Left colon (tissue), 2 donors: ENCODE measurements around the gene GABRB3. TPM values are rescaled to one million over a fixed set of nuclear protein-coding genes. Genes with fewer than 3 reads are reported as not detected.
"Not testable (repeated sequence)": the region's sequence is repeated elsewhere in the genome, so short reads cannot be mapped to it uniquely, and the experiment has no call there.

Experiments used
- ATAC-seq: fragments of 200-7000 bp; cut with Tn5 transposase; one replicate; pipeline ENCODE4 v1.9.1; 2020; ENCODE audit warnings: mild to moderate bottlenecking, moderate library complexity
- DNase-seq, 2 donors: peaks; one replicate each; pipeline ENCODE4 v3.0.0-alpha.2; 2020
- intact Hi-C, 2 donors: fragments of 100-400 bp; cut with DNase I in 1 of 2; cut with micrococcal nuclease in 1 of 2; formaldehyde crosslinking; loops; one replicate each; pipeline versions ENCODE4 v1.11.2 to v1.14.0; 2022; cut with DNase I, micrococcal nuclease
- total RNA-seq, 2 donors: library from RNA; stranded (reverse); fragmentation: NEBNext Ultra II Directional; extraction: Animal tissue kit (Norgen Biotek cat#: 25700); gene quantifications; one replicate each; pipeline ENCODE4 v1.2.1, GENCODE V29; 2021
- donor health status: DM: no; HTN: no; CAD: no.
- donor health status: DM: yes; HTN: yes; CAD: no.

GABRB3 gene
- total RNA-seq, 2 donors from 2014 or later = 2.5 to 5.5 TPM

DNA sequence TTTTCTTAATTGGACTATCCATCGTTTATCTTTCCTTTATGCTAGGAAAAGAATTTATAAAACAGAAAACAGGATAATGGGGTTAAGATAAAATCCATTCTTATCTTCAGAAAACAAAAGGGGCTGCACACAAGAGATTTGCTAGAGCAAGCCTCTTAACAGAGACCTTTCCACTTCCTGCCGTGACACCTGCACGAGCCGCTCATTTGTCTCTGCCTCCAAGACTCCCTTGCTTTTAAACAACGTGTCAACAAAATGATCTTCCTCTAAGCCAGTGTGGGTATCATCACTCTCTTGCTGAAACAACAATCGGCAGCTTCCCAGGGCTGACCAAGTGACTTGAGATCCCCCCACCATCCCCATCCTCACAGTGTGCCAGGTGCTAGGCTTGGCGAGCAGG is 33.1 kb downstream of the GABRB3 start:
- ATAC-seq (no peak), DNase-seq (no peak)
- intact Hi-C loops = no loop called here

DNA sequence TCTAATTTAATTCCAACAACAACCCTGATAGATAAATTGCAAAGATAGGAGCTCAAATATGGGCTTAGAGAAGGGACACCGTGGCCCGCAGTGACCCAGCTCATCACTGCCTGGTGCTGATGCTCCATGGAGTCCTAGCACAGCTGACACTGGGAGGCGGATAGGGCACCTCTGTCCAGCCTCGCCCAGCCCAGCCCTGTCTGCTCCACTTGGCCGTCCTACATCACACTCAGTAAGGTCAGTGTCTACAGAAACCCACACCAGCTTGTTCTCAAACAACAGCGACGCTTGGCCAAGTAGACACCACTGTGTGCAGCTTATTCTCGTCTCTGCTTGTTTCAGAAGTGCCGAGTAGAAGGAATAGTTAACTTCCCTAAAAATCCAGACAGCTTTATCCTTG is 33.9 kb downstream of the GABRB3 start:
- no peak for DNase-seq
- intact Hi-C loops = no loop called here
- ATAC-seq = no peak

DNA sequence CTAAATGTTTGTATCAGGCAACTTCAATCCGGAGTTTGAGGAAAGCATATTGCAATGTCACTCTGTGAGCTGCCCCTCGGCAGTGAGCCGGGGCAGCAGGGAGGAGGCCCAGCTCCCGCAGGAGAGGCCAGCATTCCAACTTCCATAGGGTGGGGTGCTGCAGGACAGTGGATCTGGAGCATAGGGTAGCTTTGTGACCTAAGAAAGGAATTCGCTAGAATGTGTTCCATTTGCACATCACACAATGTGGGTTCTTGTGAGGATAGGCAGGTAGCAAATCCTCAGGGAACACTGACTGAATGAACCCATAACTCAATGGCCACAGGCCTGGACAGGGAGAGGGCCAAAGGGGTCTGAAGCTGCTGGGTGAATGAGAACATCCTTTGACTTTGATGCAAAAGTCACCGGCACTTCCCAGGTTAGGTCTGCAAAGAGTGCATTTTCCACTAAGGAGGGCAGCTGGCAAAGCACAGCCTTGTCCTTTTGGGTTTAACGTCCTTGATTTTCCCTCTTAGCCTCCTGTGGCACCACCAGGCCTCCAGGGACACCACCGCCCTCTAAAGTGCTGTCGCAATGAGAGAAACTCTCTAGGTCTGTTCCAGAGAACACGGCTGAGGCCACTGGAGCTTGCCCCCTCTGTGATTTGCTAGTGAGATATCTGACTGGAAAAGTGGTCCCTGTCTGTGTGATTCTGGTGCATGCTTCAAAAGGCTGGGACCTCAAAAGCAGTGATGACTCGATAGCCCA is 36.2 kb downstream of the GABRB3 start:
- no peak for ATAC-seq
- intact Hi-C loops = no loop called here
- no peak for DNase-seq

DNA sequence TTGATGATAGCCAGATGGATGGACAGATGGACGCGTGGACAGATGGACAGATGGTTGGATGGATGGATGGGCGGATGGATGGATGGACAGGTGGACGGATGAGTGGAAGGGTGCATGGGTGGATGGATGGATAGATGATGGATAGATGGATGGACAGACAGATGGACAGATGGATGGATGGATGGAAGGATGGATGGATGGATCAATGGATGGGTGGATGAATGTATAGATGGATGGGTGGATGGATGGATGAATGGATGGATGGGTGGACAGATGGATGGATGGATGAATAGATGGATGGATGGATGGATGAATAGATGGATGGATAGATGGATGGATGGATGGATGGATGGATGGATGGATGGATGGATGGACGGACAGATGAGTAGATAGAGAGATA is 40.9 kb downstream of the GABRB3 start:
- no peak for ATAC-seq
- intact Hi-C loops = no loop called here
- DNase-seq = no peak

DNA sequence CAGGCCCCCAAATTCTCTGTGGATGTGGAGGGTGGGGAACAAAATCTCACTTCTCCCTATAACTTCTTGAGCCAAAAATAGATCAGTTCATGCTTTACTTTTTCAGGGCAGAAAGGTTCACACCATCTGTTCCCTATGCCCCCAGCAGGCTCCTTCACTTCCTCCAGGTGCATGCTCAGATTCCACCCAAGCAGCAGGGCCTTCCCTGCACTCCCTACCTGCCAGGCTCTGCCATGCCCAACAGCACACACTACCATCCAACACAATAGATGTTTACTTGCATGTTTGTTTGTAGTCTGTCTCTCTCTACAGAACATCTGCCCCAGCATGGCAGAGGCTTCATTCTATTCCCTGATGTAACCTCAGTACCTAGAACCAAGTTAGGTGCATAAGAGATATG is 43.3 kb downstream of the GABRB3 start:
- intact Hi-C loops = no loop called here
- DNase-seq = no peak
- ATAC-seq = no peak

DNA sequence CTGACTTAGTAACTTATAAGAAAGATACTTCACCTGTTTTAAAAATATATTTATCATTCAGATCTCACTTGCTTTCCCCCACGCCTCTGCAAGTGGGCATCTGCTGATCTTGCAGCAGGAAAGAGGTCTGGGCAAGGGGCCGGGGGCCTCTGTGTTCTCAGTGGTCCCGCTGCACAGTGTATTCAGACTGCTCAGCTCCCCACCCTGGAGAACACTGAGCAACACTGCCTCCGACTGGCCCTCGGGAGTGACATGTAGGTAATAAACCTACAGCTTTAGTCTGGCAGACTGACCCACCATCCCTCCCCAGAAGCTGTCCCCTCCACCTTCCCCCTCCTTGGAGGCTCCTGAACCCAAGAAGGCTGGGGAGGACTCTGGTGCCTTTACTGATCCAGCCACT is 43.8 kb downstream of the GABRB3 start:
- intact Hi-C loops = no loop called here
- DNase-seq (no peak), ATAC-seq (no peak)

DNA sequence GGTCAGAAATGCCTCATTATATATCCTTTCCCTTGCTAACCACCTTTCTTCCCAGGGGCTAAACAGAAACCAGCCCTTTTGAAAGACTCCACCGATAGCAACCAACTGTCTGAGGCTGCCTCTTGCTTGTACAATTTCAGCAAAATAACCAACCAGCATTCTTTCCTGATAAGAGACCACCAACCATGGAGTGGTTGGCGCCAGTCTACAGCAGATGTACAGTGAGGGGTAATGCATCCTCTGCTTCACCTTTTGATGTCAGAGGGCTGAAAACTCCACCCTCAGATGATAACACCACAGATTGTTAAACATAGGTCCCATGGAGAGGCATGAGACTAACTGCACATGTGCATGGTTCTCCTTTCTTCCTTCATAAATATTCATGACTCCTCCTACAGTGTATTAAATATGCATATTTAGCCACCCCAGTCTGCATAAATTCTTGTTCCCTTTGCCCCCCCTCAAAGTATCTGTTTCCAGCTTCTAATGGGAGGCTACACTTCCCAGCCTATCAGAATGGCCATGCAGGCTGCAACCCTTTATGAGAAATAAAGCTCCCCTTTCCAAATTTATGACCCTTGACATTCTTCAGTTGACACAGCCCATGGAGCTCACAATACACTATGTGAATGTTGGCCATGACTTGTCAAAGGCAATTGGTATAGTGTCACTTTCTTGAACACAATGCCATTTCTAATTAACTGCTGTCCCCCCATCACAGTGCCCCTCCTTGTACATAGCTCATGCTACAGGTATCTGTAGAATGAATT is 48.3 kb downstream of the GABRB3 start:
- ATAC-seq = no peak
- intact Hi-C loops = no loop called here

DNA sequence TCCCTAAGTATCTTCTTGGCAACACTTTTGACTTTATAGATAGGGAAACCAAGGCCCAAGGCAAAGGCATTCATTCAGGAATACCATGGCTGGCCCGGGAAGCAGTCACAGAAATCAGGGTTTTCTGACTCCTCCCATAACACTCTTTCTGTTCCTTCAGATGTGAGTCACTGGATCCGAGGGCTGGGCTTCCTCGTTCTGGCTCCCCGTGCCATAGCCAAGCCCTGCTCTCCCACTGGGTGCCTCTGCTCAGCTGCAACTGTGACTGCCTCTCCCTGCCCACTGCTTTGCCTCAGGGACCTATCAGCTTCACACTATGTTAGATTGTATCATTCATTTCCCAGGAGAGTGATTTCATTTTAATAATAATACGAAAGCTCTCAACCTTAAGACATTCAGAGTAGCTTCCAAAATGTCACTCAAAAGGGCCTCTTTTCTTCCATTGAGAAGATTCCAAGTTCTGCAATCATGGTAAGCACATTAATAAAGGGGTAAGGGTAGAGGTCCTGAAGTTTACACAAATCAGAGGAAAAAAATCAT is 50.2 kb downstream of the GABRB3 start:
- ATAC-seq (no peak), DNase-seq (no peak)
- intact Hi-C loops = no loop called here

More for the DNA sequence above, 48.3 kb downstream of the GABRB3 start:
- DNase-seq = no peak

DNA sequence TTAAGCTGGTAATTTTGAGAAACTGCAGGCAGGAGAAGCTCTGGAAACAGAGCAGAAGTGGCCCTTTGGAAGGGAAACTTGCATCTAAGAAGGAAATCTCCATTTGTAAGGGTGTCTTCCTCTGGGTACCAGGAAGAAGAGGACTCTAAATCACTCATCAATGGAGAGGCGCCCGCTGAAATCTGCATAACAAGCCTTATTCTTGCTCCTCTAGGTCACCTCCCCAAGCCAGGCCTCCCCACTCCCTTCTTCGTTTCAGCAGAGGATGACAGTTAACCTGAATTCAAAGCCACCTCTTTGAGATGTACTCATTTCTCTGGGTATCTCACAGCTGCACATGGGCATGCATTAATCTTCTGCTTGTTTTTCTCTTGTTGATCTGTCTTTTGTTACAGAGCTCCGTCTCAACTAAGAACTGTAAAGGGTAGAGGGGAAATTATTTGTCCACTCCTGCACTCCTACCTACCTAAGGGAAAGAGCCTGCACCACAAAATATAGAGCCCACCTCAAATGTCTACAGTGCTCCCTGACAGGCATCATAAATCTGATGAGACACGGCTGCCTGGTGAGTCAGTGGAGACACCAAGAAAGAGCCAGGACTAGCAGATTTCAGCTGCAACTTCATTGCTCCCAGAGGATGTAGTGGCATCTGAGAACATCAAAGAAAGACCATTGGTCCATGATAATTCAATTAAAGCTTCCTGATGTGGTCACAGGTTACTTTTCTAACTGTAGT is 51.5 kb downstream of the GABRB3 start:
- DNase-seq (no peak), ATAC-seq (no peak)
- intact Hi-C loops = no loop called here

DNA sequence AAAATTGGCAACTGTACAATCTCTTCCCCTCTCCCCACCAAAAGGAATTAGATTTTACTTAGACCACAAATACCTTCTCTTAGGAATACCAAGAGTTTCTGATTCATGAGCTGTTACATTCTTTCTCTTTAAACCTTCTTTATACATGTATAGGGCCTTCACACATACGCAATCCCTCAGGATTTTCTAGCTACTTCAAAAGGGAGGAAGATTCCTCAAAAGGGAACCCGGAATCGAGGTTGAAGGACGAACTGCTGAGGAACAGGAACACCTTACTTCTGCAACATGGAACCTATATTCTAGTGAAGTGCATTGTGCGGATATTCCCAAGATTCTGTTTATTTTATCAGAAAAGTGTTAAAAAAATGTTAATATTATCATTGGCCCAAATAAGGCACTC is 52.3 kb downstream of the GABRB3 start:
- DNase-seq (no peak), ATAC-seq (no peak)
- intact Hi-C loops = no loop called here

DNA sequence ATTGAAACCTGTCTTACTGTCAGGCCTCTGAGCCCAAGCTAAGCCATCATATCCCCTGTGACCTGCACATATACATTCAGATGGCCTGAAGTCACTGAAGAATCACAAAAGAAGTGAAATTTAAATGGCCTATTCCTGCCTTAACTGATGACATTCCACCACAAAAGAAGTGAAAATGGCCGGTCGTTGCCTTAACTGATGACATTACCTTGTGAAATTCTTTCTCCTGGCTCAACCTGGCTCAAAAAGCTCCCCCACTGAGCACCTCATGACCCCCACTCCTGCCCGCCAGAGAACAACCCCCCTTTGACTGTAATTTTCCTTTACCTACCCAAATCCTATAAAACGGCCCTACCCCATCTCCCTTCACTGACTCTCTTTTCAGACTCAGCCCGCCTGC is 53.0 kb downstream of the GABRB3 start:
- ATAC-seq, intact Hi-C loops: not testable (repeated sequence)

DNA sequence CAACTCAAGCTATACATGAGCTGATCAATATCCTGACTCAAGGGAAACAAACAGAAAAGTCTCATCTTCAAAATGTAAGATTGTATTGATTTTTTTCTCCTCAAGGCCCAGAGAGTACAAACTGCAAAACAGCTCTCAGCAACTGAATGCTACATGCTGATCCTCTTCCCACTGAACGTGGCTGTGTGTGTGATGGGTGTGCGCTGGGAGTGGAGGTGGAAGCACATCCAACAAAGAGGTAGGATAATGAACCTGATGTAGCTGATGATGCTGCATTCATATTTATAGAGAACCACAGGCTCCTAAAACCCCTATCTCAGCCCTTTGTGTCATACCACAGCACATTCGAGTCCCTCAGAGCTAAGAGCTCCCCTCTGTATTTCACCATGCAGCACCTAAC is 56.8 kb downstream of the GABRB3 start:
- intact Hi-C loops = no loop called here
- ATAC-seq (no peak), DNase-seq (no peak)

More for the DNA sequence above, 53.0 kb downstream of the GABRB3 start:
- not testable (repeated sequence) for DNase-seq

DNA sequence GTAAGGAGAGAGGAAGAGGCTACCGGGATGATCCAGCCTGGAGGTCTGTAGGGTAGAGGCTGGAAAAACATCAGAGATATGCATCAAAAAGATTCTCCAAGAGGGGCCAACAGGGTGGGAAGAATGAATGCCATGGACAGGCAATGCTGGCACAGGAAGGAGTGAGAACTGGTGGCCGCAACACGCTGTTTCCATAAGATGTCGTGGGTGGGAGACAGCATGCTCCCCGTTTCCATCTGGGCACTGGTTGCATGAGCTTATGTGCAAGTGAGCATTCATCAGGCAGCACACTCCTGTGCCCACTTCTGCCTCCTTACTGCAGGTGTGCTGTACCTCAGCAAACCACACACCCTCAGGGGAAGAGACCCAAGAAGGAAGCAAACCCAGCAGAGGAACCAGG is 59.4 kb downstream of the GABRB3 start:
- no peak for ATAC-seq
- intact Hi-C loops = no loop called here
- no peak for DNase-seq

DNA sequence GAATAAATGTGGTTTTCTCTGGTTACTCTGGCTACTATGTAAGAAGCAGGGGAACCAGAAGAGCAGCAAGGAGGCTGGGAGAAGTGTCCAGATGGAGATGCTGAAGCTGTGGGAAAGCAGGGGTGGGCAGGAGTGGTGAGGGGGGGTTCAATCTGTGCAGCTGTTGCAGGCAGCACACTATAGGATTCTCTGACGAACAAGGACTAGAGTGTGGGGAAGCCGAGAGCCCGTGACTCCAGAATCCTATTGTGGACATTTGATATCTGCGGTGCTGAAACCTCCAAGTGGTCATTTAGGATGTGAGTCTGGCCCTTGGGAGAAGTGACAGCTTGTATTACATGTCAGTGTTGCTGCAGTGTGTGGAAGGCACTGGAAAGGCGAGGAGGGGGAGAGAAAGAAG is 60.5 kb downstream of the GABRB3 start:
- ATAC-seq = no peak
- intact Hi-C loops = no loop called here
- no peak for DNase-seq

DNA sequence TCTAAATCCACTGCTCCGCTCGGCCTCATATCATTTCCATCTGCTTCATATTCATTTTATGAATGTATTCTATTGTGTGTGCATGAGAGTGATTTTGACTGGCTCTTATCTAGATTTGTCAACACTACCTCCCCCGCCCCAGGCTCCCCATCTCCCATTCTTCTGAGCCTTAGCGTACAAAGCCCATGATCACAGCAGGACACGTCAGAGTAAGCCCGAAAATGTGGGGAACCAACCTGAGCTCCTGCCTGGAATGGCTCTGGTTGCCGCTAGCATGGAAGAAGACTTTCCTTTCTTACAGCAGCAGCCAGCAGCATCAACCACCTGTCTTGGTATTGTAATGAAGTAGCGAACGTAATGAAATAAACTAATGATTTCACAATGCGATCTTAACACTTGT is 61.4 kb downstream of the GABRB3 start:
- no peak for DNase-seq
- intact Hi-C loops = no loop called here
- ATAC-seq = no peak

DNA sequence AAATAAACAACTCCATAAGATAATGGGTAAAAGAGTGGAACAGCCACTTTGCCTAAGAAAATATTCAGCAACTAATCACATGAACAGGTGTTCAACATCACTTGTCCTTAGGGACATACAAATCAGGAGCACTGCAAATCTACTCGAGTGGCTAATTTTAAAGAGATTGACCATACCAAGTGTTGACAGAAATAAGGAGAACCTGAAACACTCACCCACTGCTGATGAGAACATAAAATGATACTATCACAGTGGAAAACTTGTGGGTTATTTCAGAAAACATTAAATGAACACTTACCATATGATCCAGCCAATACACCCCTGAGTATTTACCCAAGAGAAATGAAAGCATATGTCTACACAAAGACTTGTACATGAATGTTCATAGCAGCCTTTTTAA is 70.5 kb downstream of the GABRB3 start:
- ATAC-seq = no peak
- no peak for DNase-seq
- intact Hi-C loops = no loop called here

DNA sequence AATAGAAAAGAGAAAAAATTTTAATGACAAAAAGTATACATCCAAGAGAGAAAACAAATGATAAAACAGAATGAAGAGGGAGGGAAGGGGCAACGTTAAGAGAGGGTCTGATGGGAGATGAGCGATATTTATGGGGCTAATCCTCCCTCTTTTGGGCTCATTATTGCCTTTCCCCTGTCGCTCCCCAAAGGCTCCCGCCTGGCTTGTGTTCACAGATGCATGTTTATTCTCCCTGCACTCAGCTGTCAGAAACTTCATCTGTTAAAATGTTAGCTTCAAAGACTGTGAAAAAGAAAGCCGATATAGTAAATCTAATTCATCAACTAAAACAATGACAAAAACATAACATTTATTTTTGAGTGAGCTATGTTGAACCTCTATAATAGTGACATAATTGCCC is 74.3 kb downstream of the GABRB3 start:
- ATAC-seq = no peak
- intact Hi-C loops = no loop called here

DNA sequence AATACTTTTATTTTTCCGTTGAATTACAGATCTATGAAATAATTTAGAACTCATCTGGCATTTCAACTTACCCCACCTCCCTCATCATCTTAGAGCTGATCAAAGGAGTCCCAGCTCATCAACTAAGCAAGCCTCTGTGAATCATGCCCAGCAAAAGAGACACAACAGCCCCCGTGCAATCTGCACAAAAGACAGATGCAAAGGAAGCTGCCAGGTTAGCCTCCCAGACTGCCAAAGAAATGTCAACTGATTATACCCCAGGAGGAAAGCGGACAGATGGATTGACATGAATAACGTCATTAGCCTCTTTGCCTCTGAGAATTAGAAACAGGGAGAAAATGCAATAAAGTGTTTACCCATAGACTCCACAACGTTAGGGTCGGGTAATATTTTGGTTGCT is 75.0 kb downstream of the GABRB3 start:
- DNase-seq = no peak
- no peak for ATAC-seq
- intact Hi-C loops = no loop called here

More for the DNA sequence above, 74.3 kb downstream of the GABRB3 start:
- DNase-seq = no peak

DNA sequence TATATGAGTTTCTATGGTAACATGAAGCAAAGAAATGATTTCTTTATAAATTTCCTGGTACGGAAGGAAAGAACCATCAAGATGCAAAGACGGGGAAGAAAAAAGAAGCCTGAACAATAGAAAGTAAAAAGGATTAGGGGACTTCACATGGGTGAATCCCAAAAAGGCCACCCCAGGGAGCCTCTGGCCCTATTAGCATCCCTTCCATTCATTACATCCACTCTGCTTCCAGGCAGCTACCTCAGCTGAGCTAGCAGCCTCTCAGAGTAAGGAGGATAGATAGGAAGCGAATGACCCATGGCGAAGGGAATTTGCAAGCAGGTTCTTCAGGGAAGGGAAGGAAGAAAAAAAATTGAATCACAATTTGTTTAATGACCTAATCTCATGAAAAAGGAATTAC is 81.6 kb downstream of the GABRB3 start:
- intact Hi-C loops = no loop called here
- DNase-seq (no peak), ATAC-seq (no peak)

DNA sequence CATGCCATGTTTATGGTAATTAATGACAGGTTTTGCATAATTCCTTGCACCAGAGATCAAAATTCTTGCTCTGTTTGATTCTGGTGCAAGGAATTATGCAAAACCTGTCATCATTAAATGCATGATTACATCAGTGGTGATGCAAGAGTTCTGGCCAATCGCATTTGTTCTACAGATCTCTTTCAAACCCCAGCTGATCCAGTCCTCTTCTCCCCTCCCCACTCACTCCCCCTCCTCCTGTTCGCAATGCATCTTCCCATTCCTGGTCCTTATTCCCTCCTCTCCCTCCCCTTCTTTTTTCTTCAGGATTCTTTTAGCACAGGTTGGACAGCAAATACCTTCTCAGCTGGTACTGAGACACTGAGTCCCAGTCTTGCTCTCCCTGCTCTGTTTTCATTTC is 82.1 kb downstream of the GABRB3 start:
- intact Hi-C loops = no loop called here
- no peak for ATAC-seq
- no peak for DNase-seq
